Measurements from ENCODE around the gene SH3RF3.
A peak's percentile ranks its signal among the peaks of the same experiment; 100 is the strongest.

SH3RF3 gene

GRCh38 chr2:109320195-109320922 lies 191.4 kb downstream of the SH3RF3 start:
- DNase-seq, result no peak

- DNase-seq, result no peak
These were observed 192.6 kb downstream of the SH3RF3 start for GRCh38 chr2:109321570-109321969.

- DNase-seq, result no peak
These were observed 193.1 kb downstream of the SH3RF3 start for GRCh38 chr2:109322111-109322510.

GRCh38 chr2:109322641-109323040 lies 193.6 kb downstream of the SH3RF3 start:
- no peak for DNase-seq

GRCh38 chr2:109324861-109325260 lies 195.9 kb downstream of the SH3RF3 start:
- DNase-seq, result no peak

- DNase-seq, result no peak
These were observed 196.6 kb downstream of the SH3RF3 start for GRCh38 chr2:109325570-109325969.

- no peak for DNase-seq
These were observed 197.3 kb downstream of the SH3RF3 start for GRCh38 chr2:109326306-109326705.

GRCh38 chr2:109330056-109330455 lies 201.1 kb downstream of the SH3RF3 start:
- no peak for DNase-seq

- DNase-seq, result peak; percentile 59
These were observed 202.1 kb downstream of the SH3RF3 start for GRCh38 chr2:109331081-109331480.

- peak; percentile 21 for DNase-seq
These were observed 203.2 kb downstream of the SH3RF3 start for GRCh38 chr2:109331896-109332848.

- DNase-seq, result no peak
These were observed 203.9 kb downstream of the SH3RF3 start for GRCh38 chr2:109332880-109333279.

GRCh38 chr2:109333414-109334210 lies 204.6 kb downstream of the SH3RF3 start:
- peak; percentile 21 for DNase-seq

GRCh38 chr2:109335631-109336176 lies 206.7 kb downstream of the SH3RF3 start:
- no peak for DNase-seq

GRCh38 chr2:109336296-109336695 lies 207.3 kb downstream of the SH3RF3 start:
- DNase-seq, result no peak

GRCh38 chr2:109337221-109337620 lies 208.2 kb downstream of the SH3RF3 start:
- no peak for DNase-seq

- DNase-seq, result no peak
These were observed 210.5 kb downstream of the SH3RF3 start for GRCh38 chr2:109339519-109339966.

- DNase-seq, result no peak
These were observed 211.4 kb downstream of the SH3RF3 start for GRCh38 chr2:109340381-109340780.

GRCh38 chr2:109341355-109342255 lies 212.6 kb downstream of the SH3RF3 start:
- no peak for DNase-seq

- no peak for DNase-seq
These were observed 213.3 kb downstream of the SH3RF3 start for GRCh38 chr2:109342256-109342850.

GRCh38 chr2:109342930-109343329 lies 213.9 kb downstream of the SH3RF3 start:
- DNase-seq, result no peak

- no peak for DNase-seq
These were observed 214.5 kb downstream of the SH3RF3 start for GRCh38 chr2:109343460-109343859.

All from DMS 273 treated with DMSO at 0.1 percent for 48 hours (cell line).